GM12864 (cell line): Measurements from ENCODE around the gene DOK1.

Experiments
- DNase-seq: peaks from one replicate; pipeline ENCODE4 v3.0.0-alpha.2; 2011; ENCODE audit warnings: low read depth
- H3K4me3 ChIP-seq: 2 replicates; pipeline ENCODE4 v1.5.1; 2011; ENCODE audit warnings: mild to moderate bottlenecking, low read depth, low read length, control low read depth
- TF ChIP-seq, protein P1 (sequence below): IDR thresholded peaks from 2 replicates; pipeline ENCODE4 v1.5.1; 2011; ENCODE audit warnings: low read depth, mild to moderate bottlenecking, moderate library complexity, low read length, control low read depth, inconsistent platforms; ENCODE audit errors: missing control alignments

The DOK1 gene

GRCh38 chr2:74511104-74511989 lies 43.2 kb upstream of the DOK1 start:
- TF ChIP-seq, protein P1, sequence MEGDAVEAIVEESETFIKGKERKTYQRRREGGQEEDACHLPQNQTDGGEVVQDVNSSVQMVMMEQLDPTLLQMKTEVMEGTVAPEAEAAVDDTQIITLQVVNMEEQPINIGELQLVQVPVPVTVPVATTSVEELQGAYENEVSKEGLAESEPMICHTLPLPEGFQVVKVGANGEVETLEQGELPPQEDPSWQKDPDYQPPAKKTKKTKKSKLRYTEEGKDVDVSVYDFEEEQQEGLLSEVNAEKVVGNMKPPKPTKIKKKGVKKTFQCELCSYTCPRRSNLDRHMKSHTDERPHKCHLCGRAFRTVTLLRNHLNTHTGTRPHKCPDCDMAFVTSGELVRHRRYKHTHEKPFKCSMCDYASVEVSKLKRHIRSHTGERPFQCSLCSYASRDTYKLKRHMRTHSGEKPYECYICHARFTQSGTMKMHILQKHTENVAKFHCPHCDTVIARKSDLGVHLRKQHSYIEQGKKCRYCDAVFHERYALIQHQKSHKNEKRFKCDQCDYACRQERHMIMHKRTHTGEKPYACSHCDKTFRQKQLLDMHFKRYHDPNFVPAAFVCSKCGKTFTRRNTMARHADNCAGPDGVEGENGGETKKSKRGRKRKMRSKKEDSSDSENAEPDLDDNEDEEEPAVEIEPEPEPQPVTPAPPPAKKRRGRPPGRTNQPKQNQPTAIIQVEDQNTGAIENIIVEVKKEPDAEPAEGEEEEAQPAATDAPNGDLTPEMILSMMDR = no peak
- H3K4me3 ChIP-seq = no peak overlapping the region
- DNase-seq = no peak

GRCh38 chr2:74512744-74513604 lies 41.5 kb upstream of the DOK1 start:
- TF ChIP-seq, protein P1 = no peak
- DNase-seq = no peak
- no peak overlapping the region for H3K4me3 ChIP-seq

GRCh38 chr2:74513605-74514367 lies 40.7 kb upstream of the DOK1 start:
- TF ChIP-seq, protein P1 = no peak
- no peak for DNase-seq
- H3K4me3 ChIP-seq = no peak overlapping the region

- TF ChIP-seq, protein P1 = no peak
- DNase-seq = no peak
These were observed 39.9 kb upstream of the DOK1 start, which contains the start of gene TLX2 for GRCh38 chr2:74514368-74515270. TSS of gene TLX2 (plus strand) at chr2:74514450. CDS start at chr2:74514807, 357 bp downstream.

DNA sequence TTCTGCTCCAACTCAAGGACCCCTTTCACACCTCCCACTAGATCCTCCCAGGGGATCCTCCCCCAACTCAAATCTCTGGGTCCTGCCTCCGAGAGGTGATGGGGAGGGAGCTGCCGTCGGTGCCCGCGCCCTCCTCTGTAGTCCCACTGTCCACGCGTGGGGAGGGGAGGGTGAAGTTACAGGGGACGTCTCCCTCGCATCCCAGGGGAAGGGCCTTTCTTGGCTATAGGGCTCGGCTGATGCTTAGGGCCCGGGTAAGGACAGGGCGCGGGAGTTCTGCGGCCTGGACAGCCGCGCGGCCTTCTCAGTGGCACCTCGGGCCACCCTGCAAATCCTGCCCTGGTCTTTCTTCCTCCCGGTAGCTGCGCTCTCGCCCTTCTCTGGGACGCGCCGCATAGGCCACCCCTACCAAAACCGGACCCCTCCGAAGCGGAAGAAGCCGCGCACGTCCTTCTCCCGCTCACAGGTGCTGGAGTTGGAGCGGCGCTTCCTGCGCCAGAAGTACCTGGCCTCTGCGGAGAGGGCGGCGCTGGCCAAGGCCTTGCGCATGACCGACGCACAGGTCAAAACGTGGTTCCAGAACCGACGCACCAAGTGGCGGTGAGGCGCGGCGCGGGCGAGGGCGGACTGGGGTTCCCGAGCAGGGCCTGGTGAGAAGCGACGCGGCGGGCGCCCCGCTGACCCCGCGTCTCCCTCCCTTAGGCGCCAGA lies 39.1 kb upstream of the DOK1 start:
- DNase-seq = no peak
- TF ChIP-seq, protein P1 = no peak
- peak overlapping the region; percentile 37 for H3K4me3 ChIP-seq

More at GRCh38 chr2:74514368-74515270, 39.9 kb upstream of the DOK1 start, which contains the start of gene TLX2:
- no peak within 1 kb of the TSS; the same call in 1 of the 2 replicates for H3K4me3 ChIP-seq
